Activated CD8-positive, alpha-beta T cell treated with anti-CD3 and anti-CD28 coated beads for 36 hours (primary cell): Measurements from ENCODE around the gene GPRC5D. TPM values are rescaled to one million over a fixed set of nuclear protein-coding genes. Genes with fewer than 3 reads are reported as not detected.

ENCODE experiments used
- ATAC-seq: fragments of 200-7000 bp; cut with Tn5 transposase; one replicate; pipeline ENCODE4 v1.10.0; 2021; ENCODE audit warnings: mild to moderate bottlenecking, moderate library complexity
- CTCF ChIA-PET: fragments of 350-600 bp; sonication (Branson Sonifier 250); formaldehyde crosslinking; loops from one replicate; lab custom pipeline; 2021; ENCODE audit warnings: antibody characterized with exemption; lab: Charles Lee
- POLR2A ChIA-PET: fragments of 350-600 bp; sonication (Branson Sonifier 250); formaldehyde crosslinking; loops from one replicate; lab custom pipeline; 2021; ENCODE audit warnings: antibody characterized with exemption; lab: Charles Lee
- DNase-seq: peaks from one replicate; pipeline ENCODE4 v3.0.0-alpha.2; 2020
- H3K27ac Mint-ChIP-seq: one replicate; pipeline ENCODE4 v1.8.0; 2021; ENCODE audit warnings: mild to moderate bottlenecking, mixed read lengths
- H3K27me3 Mint-ChIP-seq: one replicate; pipeline ENCODE4 v1.8.0; 2021; ENCODE audit warnings: mixed read lengths
- H3K36me3 Mint-ChIP-seq: one replicate; pipeline ENCODE4 v1.8.0; 2021; ENCODE audit warnings: low read depth, mixed read lengths
- H3K4me1 Mint-ChIP-seq: one replicate; pipeline ENCODE4 v1.8.0; 2021; ENCODE audit warnings: low read depth, mixed read lengths
- H3K4me3 Mint-ChIP-seq: one replicate; pipeline ENCODE4 v1.8.0; 2021; ENCODE audit warnings: mild to moderate bottlenecking, moderate library complexity, mixed read lengths
- H3K9me3 Mint-ChIP-seq: one replicate; pipeline ENCODE4 v1.8.0; 2021; ENCODE audit warnings: mixed read lengths
- intact Hi-C: fragments of 100-400 bp; cut with micrococcal nuclease; formaldehyde crosslinking; loops from one replicate; pipeline ENCODE4 v1.10.0; 2022
- total RNA-seq, 2 experiments: library from RNA; stranded (reverse); gene quantifications; one replicate each; pipeline ENCODE4 v1.2.3, GENCODE V29; 2021
- TF ChIP-seq, protein P1 (sequence below): fragments of 200-600 bp; IDR thresholded peaks from one replicate; pipeline ENCODE4 v1.8.0; 2022; ENCODE audit warnings: antibody characterized with exemption, mild to moderate bottlenecking

GPRC5D gene
- total RNA-seq = not detected

DNA sequence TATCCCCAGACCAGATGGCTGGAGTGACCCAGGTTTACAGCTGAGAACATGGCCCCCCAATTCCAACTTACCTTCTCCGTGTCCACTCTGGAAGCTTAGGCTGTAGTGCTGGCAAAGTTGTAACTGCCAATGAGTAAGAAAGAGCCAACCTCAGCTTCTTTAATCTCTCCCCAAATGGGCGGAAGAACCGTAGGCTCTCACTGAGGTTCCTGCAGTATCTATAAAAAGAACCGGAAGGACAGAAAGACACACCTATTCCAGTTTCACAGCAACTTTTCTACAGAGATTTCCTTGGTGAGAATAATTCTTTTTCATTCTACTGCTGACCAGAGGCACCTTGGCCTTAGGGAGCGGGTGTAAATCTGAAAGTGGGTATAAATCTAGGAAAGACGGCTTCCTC lies at the start of gene GPRC5D:
GPRC5D (minus strand) TSS at position 135 of the 400 bp plus-strand sequence. CDS start 1,786 bp downstream, outside the sequence.
- CTCF ChIA-PET = no interaction called here

DNA sequence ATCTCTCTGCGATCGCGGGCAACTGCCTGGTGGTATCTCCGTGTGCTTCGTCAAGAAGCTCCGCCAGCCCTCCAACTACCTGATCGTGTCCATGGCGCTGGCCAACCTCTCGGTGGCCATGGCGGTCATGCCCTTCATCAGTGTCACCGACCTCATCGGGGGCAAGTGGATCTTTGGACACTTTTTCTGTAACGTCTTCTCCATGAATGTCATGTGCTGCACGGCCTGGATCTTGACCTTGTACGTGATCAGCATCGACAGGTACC lies 49.7 kb upstream of the GPRC5D start:
- ATAC-seq = no peak
- Mint-ChIP-seq H3K4me3 (peak overlapping the region; percentile 70), H3K27me3 (peaks cover 8% of the 10 kb centered on the region), H3K27ac (no peak overlapping the region), H3K9me3 (no peaks in the 10 kb centered on the region), H3K4me1 (peaks cover 24% of the 10 kb centered on the region), H3K36me3 (no peaks in the 10 kb centered on the region)
- POLR2A ChIA-PET = no interaction called here
- TF ChIP-seq, protein P1, sequence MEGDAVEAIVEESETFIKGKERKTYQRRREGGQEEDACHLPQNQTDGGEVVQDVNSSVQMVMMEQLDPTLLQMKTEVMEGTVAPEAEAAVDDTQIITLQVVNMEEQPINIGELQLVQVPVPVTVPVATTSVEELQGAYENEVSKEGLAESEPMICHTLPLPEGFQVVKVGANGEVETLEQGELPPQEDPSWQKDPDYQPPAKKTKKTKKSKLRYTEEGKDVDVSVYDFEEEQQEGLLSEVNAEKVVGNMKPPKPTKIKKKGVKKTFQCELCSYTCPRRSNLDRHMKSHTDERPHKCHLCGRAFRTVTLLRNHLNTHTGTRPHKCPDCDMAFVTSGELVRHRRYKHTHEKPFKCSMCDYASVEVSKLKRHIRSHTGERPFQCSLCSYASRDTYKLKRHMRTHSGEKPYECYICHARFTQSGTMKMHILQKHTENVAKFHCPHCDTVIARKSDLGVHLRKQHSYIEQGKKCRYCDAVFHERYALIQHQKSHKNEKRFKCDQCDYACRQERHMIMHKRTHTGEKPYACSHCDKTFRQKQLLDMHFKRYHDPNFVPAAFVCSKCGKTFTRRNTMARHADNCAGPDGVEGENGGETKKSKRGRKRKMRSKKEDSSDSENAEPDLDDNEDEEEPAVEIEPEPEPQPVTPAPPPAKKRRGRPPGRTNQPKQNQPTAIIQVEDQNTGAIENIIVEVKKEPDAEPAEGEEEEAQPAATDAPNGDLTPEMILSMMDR = no peak
- intact Hi-C loops = no loop called here
- CTCF ChIA-PET = no interaction called here
- DNase-seq = no peak

More for the DNA sequence above, at the start of gene GPRC5D:
- intact Hi-C loops = no loop called here
- POLR2A ChIA-PET = no interaction called here
- no peaks in the 10 kb centered on the region for H3K9me3 Mint-ChIP-seq
- no peaks in the 10 kb centered on the region for H3K36me3 Mint-ChIP-seq
- peaks cover 3% of the 10 kb centered on the region for H3K4me1 Mint-ChIP-seq
- no peak for ATAC-seq
- peaks cover 3% of the 10 kb centered on the region for H3K27me3 Mint-ChIP-seq
- no peak within 1 kb of the TSS for H3K27ac Mint-ChIP-seq
- no peak for DNase-seq
- H3K4me3 Mint-ChIP-seq = no peak within 1 kb of the TSS
- TF ChIP-seq, protein P1 = no peak

DNA sequence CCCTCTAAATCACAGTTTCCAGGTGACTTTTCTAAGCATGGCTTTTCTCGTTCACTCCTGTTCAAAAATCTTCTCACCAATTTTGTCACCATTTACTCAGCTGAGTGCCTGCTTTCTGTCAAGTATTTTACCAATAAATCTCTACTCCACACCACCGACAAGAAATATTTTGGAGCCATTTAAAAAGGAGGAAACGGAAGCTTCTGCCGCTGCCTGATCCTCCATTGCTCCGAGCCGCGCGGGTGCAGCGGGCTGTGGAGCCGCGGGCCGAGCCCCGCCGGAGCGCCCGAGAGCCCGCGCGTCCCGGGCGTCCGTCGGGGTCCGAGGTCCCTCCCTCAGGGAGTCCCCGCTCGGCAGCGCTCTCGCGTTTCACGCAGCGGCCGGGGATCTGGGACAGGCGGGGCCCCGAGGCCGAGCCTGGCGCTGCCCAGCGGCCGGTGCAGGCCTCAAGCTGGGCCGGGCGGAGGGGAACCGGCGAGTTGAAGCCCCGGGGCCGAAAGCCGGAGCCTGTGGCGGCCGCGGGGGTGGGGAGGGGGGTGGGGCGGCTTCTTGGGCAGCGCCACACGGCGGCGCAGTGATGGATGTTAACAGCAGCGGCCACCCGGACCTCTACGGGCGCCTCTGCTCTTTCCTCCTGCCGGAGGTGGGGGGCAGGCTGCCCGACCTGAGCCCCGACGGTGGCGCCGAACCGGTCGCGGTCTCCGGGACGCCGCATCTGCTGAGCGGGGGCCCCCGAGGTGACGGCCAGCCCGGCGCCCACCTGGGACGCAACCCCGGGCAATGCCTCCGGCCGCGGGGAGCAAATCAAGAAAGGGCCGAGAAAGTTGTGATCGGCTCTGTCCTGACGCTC lies 49.2 kb upstream of the GPRC5D start:
- ATAC-seq (peak; percentile 18), DNase-seq (peak; percentile 48)
- no peaks in the 10 kb centered on the region for H3K36me3 Mint-ChIP-seq
- H3K4me3 Mint-ChIP-seq = peak overlapping the region; percentile 86
- H3K4me1 Mint-ChIP-seq = peaks cover 24% of the 10 kb centered on the region
- peaks cover 8% of the 10 kb centered on the region for H3K27me3 Mint-ChIP-seq
- TF ChIP-seq, protein P1 = peak; percentile 27
- H3K27ac Mint-ChIP-seq = peak overlapping the region; percentile 66
- ChIA-PET POLR2A (no interaction called here), CTCF (interaction anchor here (1.1 kb wide), 1 partner anchor 205 kb away, joined by 3 read pairs; no protein-coding TSS in a partner anchor)
- no peaks in the 10 kb centered on the region for H3K9me3 Mint-ChIP-seq
- intact Hi-C loops = no loop called here

DNA sequence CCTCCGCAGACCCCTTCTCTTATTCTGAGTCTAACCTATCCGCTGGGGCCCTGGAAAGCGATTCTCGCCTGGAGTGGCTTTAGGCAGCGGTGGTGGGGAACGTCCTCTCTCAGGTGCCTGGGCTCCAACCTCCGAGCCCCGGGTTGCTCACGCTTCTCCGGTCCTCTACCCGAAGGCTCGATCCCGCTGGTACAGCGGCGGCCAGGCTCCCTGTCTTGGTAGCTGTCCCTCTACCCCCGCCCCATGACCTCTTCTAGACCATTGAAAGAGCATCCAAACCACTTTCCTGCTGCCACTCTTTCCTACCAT lies 48.6 kb upstream of the GPRC5D start:
- H3K27me3 Mint-ChIP-seq = peaks cover 8% of the 10 kb centered on the region
- DNase-seq (peak; percentile 49), ATAC-seq (peak; percentile 35)
- H3K4me1 Mint-ChIP-seq = peaks cover 24% of the 10 kb centered on the region
- ChIA-PET POLR2A (no interaction called here), CTCF (interaction anchor here (1.1 kb wide), 1 partner anchor 205 kb away, joined by 3 read pairs; no protein-coding TSS in a partner anchor)
- intact Hi-C loops = no loop called here
- TF ChIP-seq, protein P1 = no peak
- H3K36me3 Mint-ChIP-seq = no peaks in the 10 kb centered on the region
- peak overlapping the region; percentile 66 for H3K27ac Mint-ChIP-seq
- peak overlapping the region; percentile 86 for H3K4me3 Mint-ChIP-seq
- H3K9me3 Mint-ChIP-seq = no peaks in the 10 kb centered on the region

DNA sequence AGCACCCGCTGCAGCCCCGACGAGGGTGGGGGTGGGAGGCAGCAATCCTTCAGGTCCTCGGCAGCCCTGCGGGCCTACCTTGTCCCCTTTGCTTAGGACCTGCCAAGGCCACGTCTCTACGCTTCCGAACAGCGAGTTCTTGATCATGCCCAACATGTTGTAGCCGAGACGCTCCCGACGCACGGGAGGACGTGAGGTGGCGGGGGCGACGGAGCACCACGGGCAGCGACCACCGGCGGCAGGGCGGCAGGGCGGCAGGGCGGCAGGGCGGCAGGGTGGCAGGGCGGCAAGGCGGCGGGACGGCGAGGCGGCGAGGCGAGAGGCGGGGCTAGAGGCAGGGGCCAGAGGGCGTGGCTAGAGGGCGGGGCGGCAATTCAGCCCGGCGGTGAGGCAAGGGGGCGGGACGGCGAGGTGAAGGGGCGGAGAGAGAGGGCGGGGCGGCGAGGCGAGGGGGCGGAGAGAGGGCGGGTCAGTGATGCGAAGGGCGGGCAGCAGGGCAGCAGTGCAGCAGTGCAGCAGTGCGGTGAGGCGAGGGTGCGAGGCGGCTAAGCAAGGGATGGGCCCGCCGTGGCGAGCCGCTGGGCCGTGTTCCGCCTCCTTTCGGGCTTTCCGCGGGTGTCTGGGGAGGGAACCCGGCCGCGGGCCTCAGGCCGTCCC lies 48.1 kb upstream of the GPRC5D start, which contains the start of gene HEBP1:
HEBP1 (minus strand) TSS at position 307 of the 657 bp plus-strand sequence; CDS start at position 156, 151 bp downstream.
- ChIA-PET POLR2A (no interaction called here), CTCF (interaction anchor here (1.1 kb wide), 2 partner anchors 206 to 211 kb away, joined by 3 read pairs; no protein-coding TSS in a partner anchor)
- TF ChIP-seq, protein P1 = no peak
- H3K9me3 Mint-ChIP-seq = no peaks in the 10 kb centered on the region
- H3K4me3 Mint-ChIP-seq = peak within 1 kb of the TSS; percentile 86
- H3K27me3 Mint-ChIP-seq = peaks cover 8% of the 10 kb centered on the region
- intact Hi-C loops = loop anchor here (5.0 kb wide), 1 partner anchor 212 kb away; no protein-coding TSS in a partner anchor
- peak within 1 kb of the TSS; percentile 66 for H3K27ac Mint-ChIP-seq
- H3K36me3 Mint-ChIP-seq = no peaks in the 10 kb centered on the region
- H3K4me1 Mint-ChIP-seq = peaks cover 24% of the 10 kb centered on the region
- DNase-seq = peak; percentile 95
- peak; percentile 96 for ATAC-seq
